Activated CD4-positive, alpha-beta memory T cell treated with anti-CD3 and anti-CD28 coated beads for 36 hours (primary cell): ENCODE data around the gene C14orf119. TPM values are rescaled to one million over a fixed set of nuclear protein-coding genes. Genes with fewer than 3 reads are reported as not detected.
A peak's percentile ranks its signal among the peaks of the same experiment; 100 is the strongest.

Experiments
- CTCF ChIA-PET: fragments of 350-600 bp; sonication (Branson Sonifier 250); formaldehyde crosslinking; loops from one replicate; lab custom pipeline; 2021; ENCODE audit warnings: antibody characterized with exemption, inconsistent platforms; lab: Charles Lee
- POLR2A ChIA-PET: fragments of 350-600 bp; sonication (Branson Sonifier 250); formaldehyde crosslinking; loops from one replicate; lab custom pipeline; 2021; ENCODE audit warnings: antibody characterized with exemption; lab: Charles Lee
- DNase-seq: peaks from one replicate; pipeline ENCODE4 v3.0.0-alpha.2; 2020
- H3K27ac Mint-ChIP-seq: one replicate; pipeline ENCODE4 v1.8.0; 2021; ENCODE audit warnings: mixed read lengths
- H3K27me3 Mint-ChIP-seq: one replicate; pipeline ENCODE4 v1.8.0; 2021; ENCODE audit warnings: mixed read lengths
- H3K36me3 Mint-ChIP-seq: one replicate; pipeline ENCODE4 v1.8.0; 2021; ENCODE audit warnings: mixed read lengths
- H3K4me1 Mint-ChIP-seq: one replicate; pipeline ENCODE4 v1.8.0; 2021; ENCODE audit warnings: low read depth, mixed read lengths
- H3K4me3 Mint-ChIP-seq: one replicate; pipeline ENCODE4 v1.8.0; 2021; ENCODE audit warnings: mild to moderate bottlenecking, mixed read lengths
- H3K9me3 Mint-ChIP-seq: one replicate; pipeline ENCODE4 v1.8.0; 2021; ENCODE audit warnings: mixed read lengths
- intact Hi-C: fragments of 100-400 bp; cut with micrococcal nuclease; formaldehyde crosslinking; loops from one replicate; pipeline ENCODE4 v1.15.1; 2023
- total RNA-seq, 2 experiments: library from RNA; stranded (reverse); gene quantifications; one replicate each; pipeline ENCODE4 v1.2.3, GENCODE V29; 2021

The C14orf119 gene
- total RNA-seq, 2 experiments from 2014 or later, result 58.0 to 62.8 TPM

- Mint-ChIP-seq H3K27ac (no peak overlapping the region), H3K9me3 (no peaks in the 10 kb centered on the region), H3K4me1 (peaks cover 7% of the 10 kb centered on the region), H3K36me3 (peaks cover 52% of the 10 kb centered on the region), H3K4me3 (no peak overlapping the region), H3K27me3 (no peaks in the 10 kb centered on the region)
- DNase-seq, result no peak
- intact Hi-C loops, result loop anchor here (1.0 kb wide), 1 partner anchor 32 kb away; no protein-coding TSS in a partner anchor
- CTCF ChIA-PET, result interaction anchor here (0.6 to 7.3 kb wide), 39 partner anchors 8 to 244 kb away, joined by 3 to 92 read pairs (median 6); partner anchors contain the start of genes ACIN1, AJUBA, C14orf119 and CDH24
- POLR2A ChIA-PET, result interaction anchor here (1.5 kb wide), 1 partner anchor 9 kb away, joined by 4 read pairs; no protein-coding TSS in a partner anchor
These were observed 18.4 kb upstream of the C14orf119 start for GRCh38 chr14:23076785-23077408.

- Mint-ChIP-seq H3K27me3 (no peaks in the 10 kb centered on the region), H3K9me3 (no peaks in the 10 kb centered on the region), H3K36me3 (peaks cover 51% of the 10 kb centered on the region), H3K4me1 (peaks cover 2% of the 10 kb centered on the region), H3K4me3 (no peak overlapping the region), H3K27ac (no peak overlapping the region)
- POLR2A ChIA-PET, result no interaction called here
- no peak for DNase-seq
- CTCF ChIA-PET, result interaction anchor here (0.6 to 7.3 kb wide), 22 partner anchors 10 to 1230 kb away, joined by 3 to 92 read pairs (median 11); partner anchors contain the start of genes ACIN1, AJUBA, C14orf119 and CDH24
- intact Hi-C loops, result no loop called here
These were observed 17.3 kb upstream of the C14orf119 start for GRCh38 chr14:23077962-23078361.

DNA sequence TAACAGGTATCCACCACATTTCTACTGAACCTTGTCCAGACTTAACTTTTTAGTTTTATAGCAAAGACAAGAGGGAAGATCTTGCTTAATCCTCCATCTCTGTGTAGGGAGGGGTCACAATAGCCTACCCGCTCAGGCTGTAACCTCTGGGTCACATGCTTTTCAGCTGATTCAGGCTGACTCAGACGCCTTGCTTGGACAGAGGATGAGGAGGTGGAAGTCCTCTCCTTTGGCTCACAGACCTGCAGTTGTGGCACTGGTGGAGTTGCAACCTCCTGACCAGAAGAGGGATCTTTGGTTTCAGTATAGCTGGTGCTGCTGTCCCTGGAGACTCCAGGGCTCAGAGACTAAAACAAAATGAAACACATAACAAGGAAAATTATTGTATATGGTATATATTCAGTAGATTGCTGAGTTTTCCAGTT is 16.6 kb upstream of the C14orf119 start:
- H3K9me3 Mint-ChIP-seq, result no peaks in the 10 kb centered on the region
- ChIA-PET CTCF (interaction anchor here (0.6 to 7.3 kb wide), 8 partner anchors 9 to 1229 kb away, joined by 3 to 92 read pairs (median 28); partner anchors contain the start of genes CDH24, CEBPE and CIDEB), POLR2A (interaction anchor here (1.1 kb wide), 1 partner anchor 14 kb away, joined by 3 read pairs; no protein-coding TSS in a partner anchor)
- peaks cover 2% of the 10 kb centered on the region for H3K4me1 Mint-ChIP-seq
- DNase-seq, result no peak
- H3K27ac Mint-ChIP-seq, result peak overlapping the region; percentile 28
- H3K4me3 Mint-ChIP-seq, result no peak overlapping the region
- peaks cover 51% of the 10 kb centered on the region for H3K36me3 Mint-ChIP-seq
- intact Hi-C loops, result no loop called here
- no peaks in the 10 kb centered on the region for H3K27me3 Mint-ChIP-seq

DNA sequence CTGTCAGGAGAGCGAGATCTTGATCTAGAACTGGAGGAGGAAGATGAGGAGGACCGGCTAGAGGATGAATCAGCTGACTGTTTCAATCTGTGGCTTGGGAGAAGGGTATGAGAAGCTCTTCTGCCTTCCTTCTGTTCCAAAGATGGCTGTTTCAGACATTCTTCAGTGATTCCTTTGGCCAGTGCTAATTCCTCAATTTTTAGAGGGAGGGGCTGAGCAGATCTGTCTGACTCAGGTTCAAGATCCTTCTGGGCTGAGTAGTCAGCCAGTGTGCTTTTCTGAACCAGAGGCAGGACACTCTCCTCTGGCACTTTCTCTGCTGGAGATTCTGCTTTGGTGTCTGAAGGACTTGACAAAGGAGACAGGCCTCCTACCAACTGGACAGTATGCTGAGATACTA is 15.6 kb upstream of the C14orf119 start:
- no peak for DNase-seq
- ChIA-PET POLR2A (interaction anchor here (1.1 kb wide), 1 partner anchor 13 kb away, joined by 3 read pairs; no protein-coding TSS in a partner anchor), CTCF (interaction anchor here (0.9 to 7.3 kb wide), 3 partner anchors 8 to 12 kb away, joined by 3 to 92 read pairs (median 14); no protein-coding TSS in a partner anchor)
- Mint-ChIP-seq H3K4me3 (no peak overlapping the region), H3K27me3 (no peaks in the 10 kb centered on the region), H3K9me3 (no peaks in the 10 kb centered on the region), H3K4me1 (peaks cover 5% of the 10 kb centered on the region), H3K36me3 (peaks cover 49% of the 10 kb centered on the region), H3K27ac (peak overlapping the region; percentile 15)
- intact Hi-C loops, result no loop called here

GRCh38 chr14:23080474-23080873 is 14.8 kb upstream of the C14orf119 start:
- ChIA-PET POLR2A (interaction anchor here (0.6 kb wide), 1 partner anchor 163 kb away, joined by 3 read pairs; no protein-coding TSS in a partner anchor), CTCF (interaction anchor here (0.9 to 7.3 kb wide), 4 partner anchors 9 to 86 kb away, joined by 3 to 92 read pairs (median 9); no protein-coding TSS in a partner anchor)
- H3K36me3 Mint-ChIP-seq, result peaks cover 50% of the 10 kb centered on the region
- intact Hi-C loops, result no loop called here
- no peak for DNase-seq
- peak overlapping the region; percentile 15 for H3K27ac Mint-ChIP-seq
- H3K4me1 Mint-ChIP-seq, result peaks cover 11% of the 10 kb centered on the region
- no peaks in the 10 kb centered on the region for H3K27me3 Mint-ChIP-seq
- no peaks in the 10 kb centered on the region for H3K9me3 Mint-ChIP-seq
- H3K4me3 Mint-ChIP-seq, result no peak overlapping the region

DNA sequence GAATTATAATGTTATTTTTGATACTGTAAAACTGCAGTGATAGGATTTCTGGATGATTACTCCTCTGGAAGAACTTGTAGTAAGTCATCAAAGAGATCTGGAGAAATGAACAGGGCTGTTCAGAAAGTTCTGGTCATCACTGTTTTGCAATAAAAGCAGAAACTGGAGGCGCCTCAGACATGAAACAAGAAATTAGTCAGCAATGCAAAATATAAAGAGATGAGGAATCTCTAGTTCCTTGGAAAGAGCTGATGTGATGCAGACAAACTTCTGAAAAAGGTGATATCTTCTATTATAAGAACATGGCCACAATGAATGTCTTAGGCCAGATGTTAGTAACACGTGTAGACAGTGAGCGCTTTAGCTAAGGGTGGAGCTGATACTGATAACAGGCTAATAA is 9.8 kb upstream of the C14orf119 start:
- intact Hi-C loops, result loop anchor here (1.0 kb wide), 1 partner anchor 10 kb away; the partner anchor contains the start of genes ACIN1 and C14orf119
- ChIA-PET CTCF (interaction anchor here (0.5 to 7.2 kb wide), 10 partner anchors 8 to 525 kb away, joined by 3 to 67 read pairs (median 4); partner anchors contain the start of genes ACIN1, C14orf119 and CDH24), POLR2A (interaction anchor here (0.6 to 2.3 kb wide), 4 partner anchors 9 to 62 kb away, joined by 3 to 13 read pairs (median 4); partner anchors contain the start of genes ACIN1 and C14orf119)
- peaks cover 51% of the 10 kb centered on the region for H3K36me3 Mint-ChIP-seq
- peak overlapping the region; percentile 90 for H3K27ac Mint-ChIP-seq
- no peaks in the 10 kb centered on the region for H3K27me3 Mint-ChIP-seq
- H3K4me1 Mint-ChIP-seq, result peaks cover 44% of the 10 kb centered on the region
- DNase-seq, result peak; percentile 29
- peak overlapping the region; percentile 11 for H3K4me3 Mint-ChIP-seq
- H3K9me3 Mint-ChIP-seq, result no peaks in the 10 kb centered on the region

GRCh38 chr14:23086565-23086964 is 8.7 kb upstream of the C14orf119 start:
- Mint-ChIP-seq H3K4me1 (peaks cover 46% of the 10 kb centered on the region), H3K4me3 (no peak overlapping the region), H3K27ac (peak overlapping the region; percentile 90), H3K9me3 (no peaks in the 10 kb centered on the region), H3K36me3 (peaks cover 51% of the 10 kb centered on the region), H3K27me3 (no peaks in the 10 kb centered on the region)
- intact Hi-C loops, result no loop called here
- ChIA-PET CTCF (interaction anchor here (1.0 to 7.2 kb wide), 7 partner anchors 8 to 214 kb away, joined by 4 to 67 read pairs (median 8); partner anchors contain the start of genes ACIN1, C14orf119 and CDH24), POLR2A (interaction anchor here (2.3 kb wide), 1 partner anchor 8 kb away, joined by 13 read pairs; the partner anchor contains the start of genes ACIN1 and C14orf119)
- DNase-seq, result no peak

- H3K4me1 Mint-ChIP-seq, result peaks cover 65% of the 10 kb centered on the region
- CTCF ChIA-PET, result interaction anchor here (1.8 to 7.2 kb wide), 4 partner anchors 12 to 103 kb away, joined by 6 to 67 read pairs (median 25); no protein-coding TSS in a partner anchor
These were observed 5.6 kb upstream of the C14orf119 start for GRCh38 chr14:23089498-23090253.

DNA sequence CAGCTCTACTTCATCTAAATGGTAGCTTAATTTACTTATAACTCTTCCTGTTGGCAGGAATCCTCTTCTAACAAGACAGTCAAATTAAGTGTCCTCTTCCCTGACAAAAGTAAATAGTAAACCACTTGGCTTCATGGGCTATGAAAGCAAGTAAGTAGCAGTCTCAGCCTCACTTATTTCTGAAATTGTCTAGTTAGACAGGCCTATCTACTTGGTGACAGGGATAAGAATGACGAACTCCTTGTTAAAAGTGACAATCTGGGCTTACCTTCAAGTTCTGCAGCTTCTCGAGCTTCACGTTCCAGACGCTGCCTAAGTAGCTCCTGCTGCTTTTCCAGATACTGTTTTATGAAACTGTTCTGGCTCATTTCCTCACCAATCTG is 5.1 kb upstream of the C14orf119 start:
- no peak for DNase-seq
- H3K9me3 Mint-ChIP-seq, result no peaks in the 10 kb centered on the region
- ChIA-PET POLR2A (no interaction called here), CTCF (interaction anchor here (0.6 to 7.2 kb wide), 5 partner anchors 13 to 129 kb away, joined by 3 to 67 read pairs (median 8); no protein-coding TSS in a partner anchor)
- H3K4me3 Mint-ChIP-seq, result no peak overlapping the region
- peak overlapping the region; percentile 23 for H3K27ac Mint-ChIP-seq
- intact Hi-C loops, result no loop called here
- peaks cover 59% of the 10 kb centered on the region for H3K4me1 Mint-ChIP-seq
- no peaks in the 10 kb centered on the region for H3K27me3 Mint-ChIP-seq
- H3K36me3 Mint-ChIP-seq, result peaks cover 56% of the 10 kb centered on the region

More at GRCh38 chr14:23089498-23090253, 5.6 kb upstream of the C14orf119 start:
- no peak for DNase-seq
- Mint-ChIP-seq H3K27ac (no peak overlapping the region), H3K27me3 (no peaks in the 10 kb centered on the region), H3K36me3 (peaks cover 58% of the 10 kb centered on the region), H3K9me3 (no peaks in the 10 kb centered on the region), H3K4me3 (no peak overlapping the region)
- POLR2A ChIA-PET, result no interaction called here
- intact Hi-C loops, result no loop called here

- Mint-ChIP-seq H3K9me3 (no peaks in the 10 kb centered on the region), H3K27ac (peak overlapping the region; percentile 79), H3K4me1 (peaks cover 48% of the 10 kb centered on the region), H3K4me3 (no peak overlapping the region), H3K27me3 (no peaks in the 10 kb centered on the region), H3K36me3 (peaks cover 48% of the 10 kb centered on the region)
- CTCF ChIA-PET, result interaction anchor here (1.0 to 7.2 kb wide), 11 partner anchors 12 to 162 kb away, joined by 3 to 67 read pairs (median 6); partner anchors contain the start of genes AJUBA and CDH24
- no peak for DNase-seq
- intact Hi-C loops, result no loop called here
- POLR2A ChIA-PET, result interaction anchor here (1.2 kb wide), 2 partner anchors 12 to 20 kb away, joined by 3 read pairs; no protein-coding TSS in a partner anchor
These were observed 3.7 kb upstream of the C14orf119 start for GRCh38 chr14:23091294-23092225.
